Osteoblast (primary cell): ENCODE measurements around the gene RNF112. TPM values are rescaled to one million over a fixed set of nuclear protein-coding genes. Genes with fewer than 3 reads are reported as not detected.
"Not testable (repeated sequence)": the region's sequence is repeated elsewhere in the genome, so short reads cannot be mapped to it uniquely, and the experiment has no call there.

Experiments used
- DNase-seq: peaks from one replicate; pipeline ENCODE4 v3.0.0; 2011; ENCODE audit warnings: low spot score, mixed read lengths; ENCODE audit not compliant: insufficient read length; ENCODE audit errors: missing footprints
- H2AFZ ChIP-seq: 2 replicates; pipeline ENCODE4 v1.6.0; 2011; ENCODE audit warnings: mild to moderate bottlenecking, low read length
- H3K27ac ChIP-seq: 2 replicates; pipeline ENCODE4 v1.5.1; 2011; ENCODE audit warnings: mild to moderate bottlenecking, low read depth, low read length, moderate library complexity
- H3K27me3 ChIP-seq: 2 replicates; pipeline ENCODE4 v1.6.0; 2012; ENCODE audit warnings: mild to moderate bottlenecking, control low read depth, inconsistent platforms, low read length, moderate library complexity; ENCODE audit not compliant: insufficient read depth
- H3K36me3 ChIP-seq: 2 replicates; pipeline ENCODE4 v1.5.1; 2011; ENCODE audit warnings: mild to moderate bottlenecking, low read length, control low read depth, moderate library complexity; ENCODE audit not compliant: insufficient read depth
- H3K4me1 ChIP-seq: 2 replicates; pipeline ENCODE4 v1.5.1; 2011; ENCODE audit warnings: mild to moderate bottlenecking, low read length, control low read depth, moderate library complexity; ENCODE audit not compliant: insufficient read depth
- H3K4me2 ChIP-seq: 2 replicates; pipeline ENCODE4 v1.6.0; 2011; ENCODE audit warnings: mild to moderate bottlenecking, low read length; ENCODE audit not compliant: insufficient read depth
- H3K4me3 ChIP-seq: fragments of 200-600 bp; sonication (generic); 3 replicates; pipeline ENCODE4 v1.5.1; 2012; ENCODE audit warnings: mild to moderate bottlenecking, low read length, inconsistent platforms; ENCODE audit not compliant: insufficient read depth
- H3K79me2 ChIP-seq: 2 replicates; pipeline ENCODE4 v1.6.0; 2012; ENCODE audit warnings: mild to moderate bottlenecking, low read length, control low read depth, inconsistent platforms; ENCODE audit not compliant: insufficient read depth
- H3K9me3 ChIP-seq: 2 replicates; pipeline ENCODE4 v1.5.1; 2011; ENCODE audit warnings: low read depth, low read length, control low read depth
- H4K20me1 ChIP-seq: 2 replicates; pipeline ENCODE4 v1.6.0; 2012; ENCODE audit warnings: mild to moderate bottlenecking, low read length, control low read depth; ENCODE audit not compliant: insufficient read depth
- total RNA-seq: library from RNA; depleted of rRNA; stranded (reverse); fragments of >200 nt; gene quantifications from 2 replicates; pipeline ENCODE4 v1.2.3, GENCODE V29; 2012
- TF ChIP-seq, protein P1 (sequence below): IDR thresholded peaks from 2 replicates; pipeline ENCODE4 v1.5.1; 2011; ENCODE audit warnings: mild to moderate bottlenecking, low read depth, low read length, moderate library complexity; ENCODE audit errors: extremely low read depth

RNF112 gene
- total RNA-seq, 1 donor: 0.36 TPM

DNA sequence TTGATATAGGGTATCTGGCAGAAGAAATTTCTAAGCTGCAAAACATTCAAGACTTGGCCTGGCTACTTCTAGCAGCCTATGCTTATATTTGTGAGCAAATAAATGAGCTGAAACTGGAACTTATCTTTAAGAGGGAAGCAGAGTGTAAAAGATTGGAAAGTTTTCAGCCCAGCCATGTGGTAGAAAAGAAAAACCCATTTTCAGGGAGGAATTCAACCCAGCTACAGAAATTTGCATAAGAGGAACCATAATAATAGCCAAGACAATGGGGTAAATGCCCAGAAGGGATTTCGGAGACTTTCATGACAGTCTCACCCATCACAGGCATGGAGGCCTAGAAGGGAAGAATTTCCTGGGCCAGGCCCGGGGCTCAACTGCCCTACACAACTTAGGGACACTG, 31.7 kb downstream of the RNF112 start:
- Histone ChIP-seq H3K4me1 (peaks cover 10% of the 10 kb centered on the region), H3K4me3 (no peak overlapping the region), H3K9me3 (no peaks in the 10 kb centered on the region), H3K27ac (no peak overlapping the region), H3K27me3 (peaks cover 5% of the 10 kb centered on the region), H4K20me1 (no peaks in the 10 kb centered on the region), H3K36me3 (no peaks in the 10 kb centered on the region), H3K79me2 (no peaks in the 10 kb centered on the region), H2AFZ (no peak overlapping the region), H3K4me2 (no peak overlapping the region)
- DNase-seq: no peak
- TF ChIP-seq, protein P1, sequence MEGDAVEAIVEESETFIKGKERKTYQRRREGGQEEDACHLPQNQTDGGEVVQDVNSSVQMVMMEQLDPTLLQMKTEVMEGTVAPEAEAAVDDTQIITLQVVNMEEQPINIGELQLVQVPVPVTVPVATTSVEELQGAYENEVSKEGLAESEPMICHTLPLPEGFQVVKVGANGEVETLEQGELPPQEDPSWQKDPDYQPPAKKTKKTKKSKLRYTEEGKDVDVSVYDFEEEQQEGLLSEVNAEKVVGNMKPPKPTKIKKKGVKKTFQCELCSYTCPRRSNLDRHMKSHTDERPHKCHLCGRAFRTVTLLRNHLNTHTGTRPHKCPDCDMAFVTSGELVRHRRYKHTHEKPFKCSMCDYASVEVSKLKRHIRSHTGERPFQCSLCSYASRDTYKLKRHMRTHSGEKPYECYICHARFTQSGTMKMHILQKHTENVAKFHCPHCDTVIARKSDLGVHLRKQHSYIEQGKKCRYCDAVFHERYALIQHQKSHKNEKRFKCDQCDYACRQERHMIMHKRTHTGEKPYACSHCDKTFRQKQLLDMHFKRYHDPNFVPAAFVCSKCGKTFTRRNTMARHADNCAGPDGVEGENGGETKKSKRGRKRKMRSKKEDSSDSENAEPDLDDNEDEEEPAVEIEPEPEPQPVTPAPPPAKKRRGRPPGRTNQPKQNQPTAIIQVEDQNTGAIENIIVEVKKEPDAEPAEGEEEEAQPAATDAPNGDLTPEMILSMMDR: no peak

DNA sequence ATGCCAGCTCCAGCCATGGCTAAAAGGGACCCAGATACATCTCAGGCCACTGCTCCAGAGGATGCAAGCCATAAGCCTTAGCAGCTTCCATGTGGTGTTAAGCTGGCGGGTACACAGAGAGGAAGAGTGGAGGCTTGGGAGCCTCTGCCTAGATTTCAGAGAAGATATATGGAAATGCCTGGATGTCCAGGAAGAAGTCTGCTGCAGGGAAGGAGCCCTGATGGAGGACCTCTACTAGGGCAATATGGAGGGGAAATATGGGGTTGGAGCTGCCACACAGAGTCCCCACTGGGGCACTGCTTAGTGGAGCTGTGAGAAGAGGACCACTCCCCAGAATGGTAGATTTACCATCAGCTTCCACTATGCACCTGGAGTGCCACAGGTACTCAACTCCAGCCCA, 32.1 kb downstream of the RNF112 start:
- no peaks in the 10 kb centered on the region for H3K9me3 ChIP-seq
- H4K20me1 ChIP-seq: no peaks in the 10 kb centered on the region
- peaks cover 5% of the 10 kb centered on the region for H3K27me3 ChIP-seq
- no peaks in the 10 kb centered on the region for H3K79me2 ChIP-seq
- no peak overlapping the region for H3K27ac ChIP-seq
- H2AFZ ChIP-seq: no peak overlapping the region
- no peak overlapping the region for H3K4me2 ChIP-seq
- TF ChIP-seq, protein P1: no peak
- no peak overlapping the region for H3K4me3 ChIP-seq
- no peak for DNase-seq
- no peaks in the 10 kb centered on the region for H3K36me3 ChIP-seq
- H3K4me1 ChIP-seq: peaks cover 14% of the 10 kb centered on the region

DNA sequence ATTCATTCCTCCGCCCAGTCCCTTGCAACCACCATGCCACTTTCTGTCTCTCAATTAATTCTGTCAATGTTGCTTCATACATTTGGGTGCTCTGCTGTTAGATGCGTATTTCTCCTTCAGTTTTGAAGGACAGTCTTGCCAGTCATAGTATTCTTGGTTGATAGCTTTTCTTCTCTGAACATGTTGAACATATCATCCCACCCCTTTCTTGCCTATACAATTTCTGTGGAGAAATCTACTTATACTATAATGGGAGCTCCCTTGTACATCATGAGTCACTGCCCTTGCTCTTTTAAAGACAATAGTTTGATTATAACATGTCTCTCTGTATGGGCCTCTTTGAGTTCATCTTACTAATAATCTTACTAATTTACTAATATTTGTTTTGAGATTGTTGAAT, 34.1 kb downstream of the RNF112 start:
- Histone ChIP-seq H3K27me3 (no peaks in the 10 kb centered on the region), H3K4me2 (no peak overlapping the region), H3K4me1 (peaks cover 27% of the 10 kb centered on the region), H3K27ac (no peak overlapping the region), H3K36me3 (no peaks in the 10 kb centered on the region), H4K20me1 (no peaks in the 10 kb centered on the region), H2AFZ (no peak overlapping the region), H3K4me3 (no peak overlapping the region), H3K79me2 (no peaks in the 10 kb centered on the region), H3K9me3 (no peaks in the 10 kb centered on the region)
- TF ChIP-seq, protein P1: no peak
- no peak for DNase-seq

DNA sequence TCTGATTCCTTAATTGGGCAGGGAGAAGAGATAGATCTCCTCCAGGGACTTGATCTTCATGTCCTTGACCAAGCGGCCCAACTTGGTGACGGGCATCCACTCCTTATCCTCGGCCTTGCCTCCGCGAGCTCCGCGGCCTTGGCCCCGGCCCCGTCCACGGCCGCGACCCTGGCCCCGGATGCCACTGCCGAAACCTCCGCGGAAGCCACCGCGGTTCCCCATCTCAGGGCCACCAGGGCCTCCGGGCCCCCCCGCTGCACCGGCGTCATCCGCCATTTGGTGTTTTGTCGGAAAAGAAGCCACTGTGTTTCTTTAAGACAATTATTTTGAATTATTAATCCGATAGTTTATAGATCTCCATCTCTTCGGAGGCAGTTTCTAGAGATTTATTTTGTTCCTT, 35.5 kb downstream of the RNF112 start:
- H3K4me2 ChIP-seq: peak overlapping the region; percentile 44

More for the DNA sequence above, 35.5 kb downstream of the RNF112 start:
- peak overlapping the region; percentile 80 for H2AFZ ChIP-seq
- not testable (repeated sequence) for H4K20me1 ChIP-seq, H3K79me2 ChIP-seq, DNase-seq, H3K27me3 ChIP-seq, H3K4me3 ChIP-seq, H3K9me3 ChIP-seq, H3K36me3 ChIP-seq
- peak overlapping the region; percentile 56 for H3K27ac ChIP-seq
- H3K4me1 ChIP-seq: peaks cover 27% of the 10 kb centered on the region
